Measurements from ENCODE around the gene SPEN.

GRCh38 chr1:15900662-15901279, 53.3 kb downstream of the SPEN start:
- TF ChIP-seq SIN3A (IDR thresholded peaks at IDR 0.05; ENCODE audit: borderline replicate concordance, insufficient read depth, low read length), result no peak
- TF ChIP-seq FOXP2 (optimal IDR thresholded peaks at IDR 0.05; ENCODE audit: borderline replicate concordance, extremely low read depth, extremely low read length, insufficient read depth), result no peak
- no peak for TF ChIP-seq POLR2AphosphoS5 (IDR thresholded peaks at IDR 0.05; ENCODE audit: low read depth, low read length)

Measured in PFSK-1 (cell line).